Ramos (cell line): ENCODE results near the gene UBE2N.

ENCODE experiments used
- in situ Hi-C: fragments of 300-500 bp; cut with MboI; formaldehyde crosslinking; loops from one replicate; pipeline ENCODE4 v1.14.3; 2022; ENCODE audit warnings: low sequenced_read_pairs; ENCODE audit not compliant: unreplicated experiment

Gene UBE2N

DNA sequence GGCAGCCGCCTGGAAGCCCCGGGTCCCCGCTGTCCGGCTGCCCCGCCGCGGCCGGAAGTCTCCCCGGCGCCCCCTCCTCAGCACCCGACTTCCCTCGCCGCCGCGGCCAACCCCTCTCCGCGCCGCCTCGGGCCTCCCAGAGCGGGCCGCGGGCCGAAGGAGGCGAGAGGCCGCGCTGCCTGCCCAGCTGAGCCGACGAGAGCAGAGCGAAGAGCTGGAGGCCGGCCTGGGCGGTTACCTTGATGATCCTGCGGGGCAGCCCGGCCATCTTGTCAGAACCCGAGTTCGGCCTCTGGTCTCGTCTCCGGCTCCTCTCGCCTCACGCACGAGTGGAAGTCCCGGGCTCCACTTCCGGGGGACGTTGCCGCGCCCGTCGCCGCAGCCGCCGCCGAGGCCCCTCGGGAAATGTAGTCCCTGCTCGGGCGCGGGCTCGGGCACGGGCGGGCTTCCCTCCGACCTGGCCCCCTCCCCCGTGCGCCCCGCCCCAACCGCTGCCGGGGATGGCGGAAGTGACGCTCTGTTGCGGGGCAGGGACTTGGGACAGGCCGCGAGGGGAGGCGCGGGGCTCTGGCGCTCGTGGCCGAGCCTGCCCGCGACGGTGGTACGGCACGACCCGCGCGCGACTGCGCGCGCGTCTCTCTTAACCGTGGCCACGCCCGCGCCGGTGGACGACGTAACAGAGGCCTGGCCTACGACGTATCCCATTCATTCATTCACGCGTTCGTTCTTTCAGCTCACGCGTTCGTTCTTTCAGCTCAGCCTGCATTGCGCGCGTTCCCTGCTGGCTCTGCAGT is at the start of gene UBE2N:
UBE2N (minus strand) TSS at position 331 of the 794 bp plus-strand sequence; CDS start at position 268, 63 bp downstream.
- in situ Hi-C loops, result no loop called here

DNA sequence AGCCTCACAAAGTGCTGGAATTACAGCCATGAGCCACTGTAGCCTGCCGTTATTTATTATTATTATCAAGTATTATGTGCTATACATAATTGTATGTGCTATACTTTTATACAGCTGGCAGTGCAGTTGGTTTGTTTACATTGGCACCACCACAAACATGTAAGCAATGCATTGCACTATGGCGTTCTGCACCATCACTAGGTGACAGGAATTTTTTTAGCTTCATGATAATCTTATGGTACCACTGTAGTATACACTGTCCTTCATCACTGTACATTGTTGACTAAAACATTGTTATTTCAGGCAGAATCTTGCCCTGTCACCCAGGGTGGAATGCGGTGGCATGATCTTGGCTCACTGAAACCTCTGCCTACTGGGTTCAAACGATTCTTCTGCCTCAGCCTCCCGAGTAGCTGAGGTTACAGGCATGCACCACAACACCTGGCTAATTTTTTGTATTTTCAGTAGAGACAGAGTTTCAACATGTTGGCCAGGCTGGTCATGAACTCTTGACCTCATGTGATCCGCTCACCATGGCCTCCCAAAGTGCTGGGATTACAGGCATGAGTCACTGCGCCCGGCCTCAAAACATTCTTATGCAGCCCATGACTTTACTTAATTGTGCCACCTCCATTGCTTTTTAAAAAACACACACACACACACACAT is 42.7 kb upstream of the UBE2N start:
- in situ Hi-C loops, result no loop called here

DNA sequence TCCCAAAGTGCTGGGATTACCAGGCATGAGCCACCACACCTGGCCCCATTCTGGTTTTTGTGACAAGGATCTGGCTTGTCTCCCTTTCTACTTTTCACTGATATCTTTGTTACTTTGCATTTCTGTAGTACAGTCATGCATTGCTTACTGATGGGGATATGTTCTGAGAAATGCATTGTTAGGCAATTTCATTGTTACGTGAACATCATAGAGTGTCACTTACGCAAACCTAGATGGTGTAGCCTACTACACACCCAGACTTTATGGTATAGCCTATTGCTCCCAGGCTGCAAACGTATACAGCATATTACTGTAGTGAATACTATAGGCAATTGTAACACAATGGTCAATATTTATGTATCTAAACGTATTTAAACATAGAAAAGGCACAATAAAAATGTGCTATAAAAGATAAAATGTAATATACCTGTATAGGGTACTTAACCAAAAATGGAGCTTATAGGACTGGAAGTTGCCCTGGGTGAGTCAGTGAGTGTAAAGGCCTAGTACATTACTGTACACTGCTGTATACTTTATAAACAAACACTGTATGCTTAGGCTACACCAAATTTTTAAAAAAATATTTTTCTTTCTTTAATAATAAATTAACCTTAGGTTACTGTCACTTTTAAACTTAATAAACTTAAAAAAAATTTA is 41.5 kb upstream of the UBE2N start:
- in situ Hi-C loops, result no loop called here

- in situ Hi-C loops, result no loop called here
Observed at GRCh38 chr12:93482721-93483120, 41.0 kb upstream of the UBE2N start.

DNA sequence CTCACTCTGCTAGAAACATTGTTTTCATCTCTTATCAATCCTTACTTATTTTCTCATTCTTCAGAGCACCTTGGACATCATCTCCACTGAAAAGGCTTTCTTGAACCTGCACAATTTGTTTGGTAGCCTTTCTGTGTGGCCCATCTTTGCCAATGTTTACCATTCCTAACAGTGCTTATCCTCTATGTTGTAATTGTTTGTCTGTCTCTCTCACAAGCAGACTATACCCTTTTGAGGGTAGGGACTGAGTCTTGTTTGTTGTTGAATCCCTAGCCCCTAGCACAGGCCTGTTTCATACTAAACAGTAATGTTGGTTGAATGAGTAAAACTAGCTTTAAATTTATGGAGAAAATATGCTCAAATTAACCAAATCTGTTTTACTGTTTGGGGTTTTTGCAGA is 34.8 kb upstream of the UBE2N start:
- in situ Hi-C loops, result no loop called here

DNA sequence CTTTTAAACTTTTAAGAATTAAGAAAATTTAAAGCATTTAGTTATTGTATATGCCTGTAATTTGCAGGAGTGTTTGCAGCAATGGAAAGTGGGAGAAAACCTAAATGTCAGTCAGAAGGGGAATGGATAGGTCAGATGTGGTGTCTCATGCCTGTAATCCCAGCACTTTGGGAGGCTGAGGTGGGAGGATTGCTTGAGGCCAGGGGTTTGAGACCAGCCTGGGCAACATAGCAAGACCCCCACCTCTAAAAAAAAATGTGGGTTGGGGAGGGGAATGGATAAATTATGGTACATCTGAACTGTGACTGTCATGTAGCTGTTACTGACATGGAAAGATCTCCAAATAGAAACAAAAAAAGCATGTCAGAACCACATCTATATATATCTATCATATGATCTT is 27.6 kb upstream of the UBE2N start:
- in situ Hi-C loops, result no loop called here

DNA sequence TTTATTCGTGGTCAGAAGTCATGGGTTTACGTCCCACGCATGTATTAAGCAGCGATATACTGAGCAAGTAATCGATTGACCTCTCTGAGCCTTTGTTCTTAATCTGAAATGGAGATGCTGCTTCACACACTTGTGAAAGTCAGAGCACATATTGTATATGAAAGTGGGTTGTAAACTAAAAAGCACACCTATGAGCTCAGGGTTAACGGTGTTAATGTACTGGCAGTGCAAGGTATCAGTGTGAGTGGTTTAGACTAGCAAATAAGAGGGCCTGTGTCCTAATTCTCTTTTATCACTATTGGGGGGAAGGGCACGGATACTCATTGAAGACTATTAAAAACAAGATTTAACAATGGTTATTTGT is 26.2 kb upstream of the UBE2N start:
- in situ Hi-C loops, result no loop called here

GRCh38 chr12:93467351-93468007 is 25.7 kb upstream of the UBE2N start, which contains the start of gene MRPL42:
Gene MRPL42, plus strand, starts transcription at chr12:93467514. Its CDS starts 1,772 bp downstream, at chr12:93469286.
- in situ Hi-C loops, result no loop called here

- in situ Hi-C loops, result no loop called here
Observed at GRCh38 chr12:93466625-93467350, 25.0 kb upstream of the UBE2N start.

GRCh38 chr12:93465841-93466240 is 24.1 kb upstream of the UBE2N start:
- in situ Hi-C loops, result no loop called here

DNA sequence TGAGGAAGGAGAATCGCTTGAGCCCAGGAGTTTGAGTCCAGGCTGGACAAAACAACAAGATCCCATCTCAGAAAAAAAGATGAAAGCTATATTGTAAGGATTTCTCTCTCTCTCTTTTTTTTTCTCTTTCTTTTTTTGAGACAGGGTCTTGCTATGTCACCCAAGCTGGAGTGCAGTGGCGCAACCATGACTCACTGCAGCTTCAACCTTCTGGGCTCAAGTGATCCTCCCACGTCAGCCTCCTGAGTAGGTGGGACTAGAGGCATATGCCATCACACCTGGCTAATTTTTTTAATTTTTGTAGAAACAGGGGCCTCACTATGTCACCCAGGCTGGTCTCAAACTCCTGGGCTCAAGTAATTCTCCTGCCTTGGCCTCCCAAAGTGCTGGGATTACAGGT is 19.8 kb upstream of the UBE2N start:
- in situ Hi-C loops, result no loop called here

DNA sequence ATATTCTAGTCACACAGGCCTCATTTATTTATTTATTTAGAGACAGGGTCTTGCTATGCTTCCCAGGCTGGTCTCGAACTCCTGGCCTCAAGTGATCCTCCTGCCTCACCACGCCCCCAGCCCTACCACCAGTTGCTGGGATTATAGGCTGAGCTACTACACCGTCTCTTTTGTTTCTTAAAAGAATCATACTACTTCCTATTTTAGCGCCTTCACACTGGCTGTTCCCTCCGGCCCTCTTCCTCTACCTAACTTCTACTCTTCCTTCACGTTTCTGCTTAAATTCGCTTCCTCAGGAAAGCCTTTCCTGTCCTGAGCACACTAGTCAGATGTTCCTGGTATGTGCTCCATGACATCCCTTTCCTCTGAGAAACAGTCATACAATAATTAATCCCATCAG is 19.2 kb upstream of the UBE2N start:
- in situ Hi-C loops, result no loop called here

DNA sequence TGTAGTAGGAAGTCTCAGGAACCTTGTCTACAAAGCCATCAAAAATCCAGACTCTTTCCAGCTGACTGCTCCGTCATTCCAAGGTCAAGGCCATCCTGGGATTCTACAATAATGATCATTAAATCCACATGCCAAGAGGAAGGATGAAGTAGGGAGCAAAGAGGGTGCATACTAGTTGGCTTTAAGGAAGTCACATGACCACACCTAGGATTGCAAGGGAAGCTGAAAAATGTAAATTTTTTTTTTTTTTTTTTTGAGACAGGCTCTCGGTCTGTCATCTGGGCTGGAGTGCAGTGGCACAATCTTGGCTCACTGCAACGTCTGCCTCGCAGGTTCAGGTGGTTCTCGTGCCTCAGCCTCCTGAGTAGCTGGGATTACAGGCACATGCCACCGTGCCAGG is 18.3 kb upstream of the UBE2N start:
- in situ Hi-C loops, result no loop called here

- in situ Hi-C loops, result no loop called here
Observed at GRCh38 chr12:93459097-93459496, 17.4 kb upstream of the UBE2N start.

- in situ Hi-C loops, result no loop called here
Observed at GRCh38 chr12:93456077-93456476, 14.3 kb upstream of the UBE2N start.

DNA sequence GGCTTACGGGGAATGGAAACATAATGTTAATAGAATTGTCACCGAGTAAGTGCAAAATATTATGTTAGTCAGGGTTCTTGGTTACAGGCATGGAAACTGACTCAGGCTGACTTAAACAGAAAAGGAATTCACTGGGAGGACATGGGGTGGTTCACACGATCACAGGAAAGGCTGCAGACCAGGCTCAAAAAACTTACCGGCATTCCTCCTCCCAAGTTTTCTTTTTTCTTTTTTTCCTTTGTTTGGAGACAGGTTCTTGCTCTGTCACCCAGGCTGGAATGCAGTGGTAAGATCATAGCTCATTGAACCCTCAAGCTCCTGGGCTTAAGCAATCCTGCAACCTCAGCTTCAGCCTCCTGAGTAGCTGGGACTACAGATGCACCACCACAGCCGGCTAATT is 11.9 kb upstream of the UBE2N start:
- in situ Hi-C loops, result no loop called here

DNA sequence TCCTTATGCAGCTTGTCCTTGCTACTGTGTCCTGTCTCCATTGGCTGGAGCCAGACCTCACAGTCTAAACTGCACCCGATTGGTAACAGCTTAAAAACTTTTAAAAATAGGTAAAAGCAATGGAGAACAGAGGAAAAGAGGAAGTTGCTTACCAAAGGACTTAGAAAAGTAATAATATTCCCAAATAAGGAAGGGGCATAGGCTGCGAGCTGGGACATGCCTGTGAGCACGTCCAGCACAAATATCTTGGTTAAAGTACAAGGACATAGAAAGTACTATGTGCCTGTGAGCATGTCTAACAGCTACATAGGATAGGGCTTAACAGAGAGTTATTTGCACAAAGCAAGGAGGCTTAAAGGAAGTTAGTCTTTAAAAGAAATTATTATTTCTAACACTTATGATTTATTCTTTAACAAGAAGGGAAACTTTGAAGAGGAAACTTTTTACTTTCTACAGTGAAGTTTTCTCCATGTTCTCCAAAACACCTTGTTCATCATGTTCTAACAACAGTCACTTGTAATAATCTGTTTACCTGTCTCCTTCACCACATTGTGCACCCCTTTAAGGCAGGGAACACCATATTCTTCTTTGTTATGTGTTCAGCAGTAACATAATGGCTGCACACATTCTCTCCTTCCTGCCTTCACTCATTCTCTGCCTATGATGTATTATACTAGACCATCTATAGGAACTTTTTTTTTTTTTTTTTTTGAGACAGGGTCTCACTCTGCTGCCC is 9.8 kb upstream of the UBE2N start:
- in situ Hi-C loops, result no loop called here

DNA sequence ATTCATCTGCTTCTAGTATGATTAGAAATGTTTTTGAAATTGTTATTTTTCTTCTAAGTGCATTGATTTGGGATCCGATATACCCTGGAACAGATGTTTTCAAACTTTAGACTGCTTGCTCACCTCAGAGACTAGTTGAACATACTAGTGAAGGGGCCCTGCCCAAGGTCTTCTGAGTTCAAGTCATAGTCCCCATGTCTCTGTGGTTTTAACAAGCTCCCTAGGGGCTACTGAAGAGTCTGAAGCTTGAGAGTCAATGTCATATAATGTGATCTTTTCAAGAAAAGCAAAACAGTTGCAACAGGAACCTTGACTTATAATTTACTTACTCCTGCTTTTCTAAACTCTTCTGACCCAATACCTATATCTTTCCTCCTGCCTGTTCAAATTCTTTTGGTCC is 7.5 kb upstream of the UBE2N start:
- in situ Hi-C loops, result no loop called here

GRCh38 chr12:93448796-93449195 is 7.0 kb upstream of the UBE2N start:
- in situ Hi-C loops, result no loop called here
